A549 (cell line): ENCODE measurements around the gene UBASH3B. TPM values are rescaled to one million over a fixed set of nuclear protein-coding genes. Genes with fewer than 3 reads are reported as not detected.
"Not testable (repeated sequence)": the region's sequence is repeated elsewhere in the genome, so short reads cannot be mapped to it uniquely, and the experiment has no call there.

Experiments
- ATAC-seq, 2 experiments: fragments of 200-7000 bp in 1 of 2; fragments of >200 bp in 1 of 2; cut with Nextera tagmentation in 1 of 2; cut with Tn5 transposase in 1 of 2; 3 replicates each; pipeline versions ENCODE4 v1.8.0 to v1.9.1; 2018 to 2020; ENCODE audit warnings: mild to moderate bottlenecking in 1 of 2, moderate library complexity in 1 of 2
- CTCF ChIA-PET: fragments of 300-600 bp; sonication (Branson Sonifier 250); formaldehyde crosslinking; extraction: SDS; loops from one replicate; lab custom pipeline; 2021; ENCODE audit warnings: antibody characterized with exemption, inconsistent platforms; lab: Yijun Ruan, JAX
- POLR2A ChIA-PET: fragments of 350-600 bp; formaldehyde crosslinking; extraction: SDS; loops from one replicate; lab custom pipeline; 2021; ENCODE audit warnings: antibody characterized with exemption, inconsistent platforms; lab: Yijun Ruan, JAX
- DNase-seq, 2 experiments: peaks; one replicate each; pipeline versions ENCODE4 v3.0.0 to v3.0.0-alpha.2; 2011 to 2016; ENCODE audit warnings: low read depth in 1 of 2, low spot score in 1 of 2
- FAIRE-seq: peaks from 2 replicates; lab custom pipeline; 2011; peaks lifted over from hg19 to GRCh38; lab: Jason Lieb, UNC
- H3K27ac ChIP-seq, 2 experiments: fragments of >200 bp; sonication (Bioruptor Twin); formaldehyde crosslinking; 3 replicates each; pipeline ENCODE4 v1.5.1; 2016 to 2017
- H3K4me1 ChIP-seq: fragments of >200 bp; sonication (Bioruptor Twin); formaldehyde crosslinking; 3 replicates; pipeline ENCODE4 v1.6.1; 2016
- H3K4me2 ChIP-seq: fragments of >200 bp; sonication (Bioruptor Twin); formaldehyde crosslinking; 3 replicates; pipeline ENCODE4 v1.6.1; 2016
- H3K4me3 ChIP-seq: fragments of >200 bp; sonication (Bioruptor Twin); formaldehyde crosslinking; 3 replicates; pipeline ENCODE4 v1.5.1; 2016
- H3K9me3 ChIP-seq: fragments of >200 bp; sonication (Bioruptor Twin); formaldehyde crosslinking; 3 replicates; pipeline ENCODE4 v1.6.1; 2016
- BCL3 ChIP-seq: fragments of >200 bp; sonication (Bioruptor Twin); formaldehyde crosslinking; IDR thresholded peaks from 3 replicates; pipeline ENCODE4 v1.6.1; 2016
- CBX2 ChIP-seq: fragments of 200-600 bp; sonication (generic); IDR thresholded peaks from 2 replicates; pipeline ENCODE4 v1.6.1; 2016; ENCODE audit warnings: low read depth, mild to moderate bottlenecking, borderline replicate concordance
- CHD2 ChIP-seq: fragments of 150-350 bp; IDR thresholded peaks from 2 replicates; pipeline ENCODE4 v1.6.1; 2014; ENCODE audit warnings: low read length; ENCODE audit not compliant: partially characterized antibody
- CTCF ChIP-seq: fragments of >200 bp; sonication (Bioruptor Twin); formaldehyde crosslinking; IDR thresholded peaks from 3 replicates; pipeline ENCODE4 v1.5.1; 2016
- EP300 ChIP-seq, 2 experiments: fragments of >200 bp; sonication (Bioruptor Twin); formaldehyde crosslinking; IDR thresholded peaks; 2 replicates in 1 of 2; 3 replicates in 1 of 2; pipeline ENCODE4 v1.6.1; 2016 to 2017
- ESRRA ChIP-seq: fragments of 150-350 bp; IDR thresholded peaks from 2 replicates; pipeline ENCODE4 v1.6.1; 2014; ENCODE audit warnings: mild to moderate bottlenecking, low read length, borderline replicate concordance
- FOSB ChIP-seq: fragments of 250-450 bp; sonication (Bioruptor Pico); IDR thresholded peaks from 2 replicates; pipeline ENCODE4 v1.5.0; 2020; ENCODE audit warnings: mild to moderate bottlenecking, moderate library complexity
- FOXS1 ChIP-seq: fragments of 250-450 bp; sonication (Bioruptor Pico); IDR thresholded peaks from 2 replicates; pipeline ENCODE4 v1.5.0; 2020; ENCODE audit warnings: mild to moderate bottlenecking, moderate library complexity
- HMGXB4 ChIP-seq: fragments of 250-450 bp; sonication (Bioruptor Pico); IDR thresholded peaks from 2 replicates; pipeline ENCODE4 v1.5.0; 2021; ENCODE audit warnings: mild to moderate bottlenecking, moderate library complexity, borderline replicate concordance
- HOXB5 ChIP-seq: fragments of 250-450 bp; sonication (Bioruptor Pico); IDR thresholded peaks from 2 replicates; pipeline ENCODE4 v1.5.0; 2020; ENCODE audit warnings: mild to moderate bottlenecking, moderate library complexity
- KDM1A ChIP-seq: fragments of 200-600 bp; sonication (generic); IDR thresholded peaks from 2 replicates; pipeline ENCODE4 v1.6.1; 2016; ENCODE audit warnings: low read depth, mild to moderate bottlenecking
- KDM5A ChIP-seq: fragments of 200-600 bp; sonication (generic); IDR thresholded peaks from 2 replicates; pipeline ENCODE4 v1.6.1; 2016; ENCODE audit warnings: antibody characterized with exemption, mild to moderate bottlenecking
- MAZ ChIP-seq: fragments of 150-350 bp; IDR thresholded peaks from 2 replicates; pipeline ENCODE4 v1.6.1; 2014; ENCODE audit warnings: antibody characterized with exemption, low read depth, low read length, borderline replicate concordance
- NPAS2 ChIP-seq: fragments of 250-450 bp; sonication (Bioruptor Pico); IDR thresholded peaks from 2 replicates; pipeline ENCODE4 v1.8.0; 2022; ENCODE audit warnings: mild to moderate bottlenecking, moderate library complexity, borderline replicate concordance
- PHF8 ChIP-seq: fragments of 200-600 bp; sonication (generic); IDR thresholded peaks from 2 replicates; pipeline ENCODE4 v1.6.1; 2016; ENCODE audit warnings: low read depth, mild to moderate bottlenecking, antibody characterized with exemption, moderate library complexity, borderline replicate concordance
- RAD21 ChIP-seq, 2 experiments: fragments of >200 bp in 1 of 2; sonication (Bioruptor Twin) in 1 of 2; formaldehyde crosslinking in 1 of 2; IDR thresholded peaks in 1 of 2; conservative IDR thresholded peaks in 1 of 2; 2 replicates in 1 of 2; 3 replicates in 1 of 2; pipeline ENCODE4 v1.6.1; 2012 to 2018; ENCODE audit warnings: inconsistent platforms in 1 of 2
- RARB ChIP-seq: fragments of 250-450 bp; sonication (Bioruptor Pico); IDR thresholded peaks from 2 replicates; pipeline ENCODE4 v1.8.0; 2021; ENCODE audit warnings: mild to moderate bottlenecking, moderate library complexity
- RCOR1 ChIP-seq: fragments of 150-350 bp; IDR thresholded peaks from 2 replicates; pipeline ENCODE4 v1.6.1; 2014; ENCODE audit warnings: antibody characterized with exemption, low read length, low read depth
- RNF2 ChIP-seq: fragments of 200-600 bp; sonication (generic); IDR thresholded peaks from 2 replicates; pipeline ENCODE4 v1.6.1; 2016; ENCODE audit warnings: low read depth, mild to moderate bottlenecking, antibody characterized with exemption, moderate library complexity, borderline replicate concordance
- SREBF2 ChIP-seq: fragments of 450-650 bp; IDR thresholded peaks from 2 replicates; pipeline ENCODE4 v1.6.1; 2014; ENCODE audit warnings: mild to moderate bottlenecking, moderate library complexity
- USF2 ChIP-seq: fragments of 450-650 bp; IDR thresholded peaks from 2 replicates; pipeline ENCODE4 v1.6.1; 2014; ENCODE audit warnings: antibody characterized with exemption
- ZFP36 ChIP-seq: fragments of 450-650 bp; IDR thresholded peaks from 2 replicates; pipeline ENCODE4 v1.6.1; 2014; ENCODE audit warnings: borderline replicate concordance; ENCODE audit not compliant: partially characterized antibody
- ZSCAN20 ChIP-seq: fragments of 250-450 bp; sonication (Bioruptor Pico); IDR thresholded peaks from 2 replicates; pipeline ENCODE4 v1.8.0; 2022; ENCODE audit warnings: mild to moderate bottlenecking, moderate library complexity
- WGBS: methylation state at CpG from one replicate; pipeline ENCODE4 v1.1.6; 2017; ENCODE audit errors: missing lambda C conversion rate; 5-methylcytosine and 5-hydroxymethylcytosine counted together
- polyA plus RNA-seq, 4 experiments: library from polyadenylated mRNA; depleted of rRNA in 3 of 4; stranded (reverse); fragments of >200 nt; fragmentation: RNase III in 1 of 4; extraction: RNeasy Plus Mini Kit Qiagen cat#74134 plus additional on column Dnase treatment in 1 of 4; gene quantifications; 2 replicates in 3 of 4; 3 replicates in 1 of 4; pipeline ENCODE4 v1.2.3, GENCODE V29; 2011 to 2017

Gene UBASH3B
- polyA plus RNA-seq, 2 of the 4 experiments (the other 2 are of a cell fraction): 33.4 to 43.0 TPM

GRCh38 chr11:122861631-122862030 lies 206.1 kb downstream of the UBASH3B start (continued):
- TF ChIP-seq ZSCAN20 (CRISPR knock-in tag): no peak
- TF ChIP-seq BCL3: no peak
- no peak for TF ChIP-seq FOSB (CRISPR knock-in tag)
- TF ChIP-seq MAZ: no peak
- no peak for TF ChIP-seq KDM5A
- no peak for TF ChIP-seq KDM1A
- no peak for TF ChIP-seq NPAS2 (CRISPR knock-in tag)
- TF ChIP-seq HMGXB4 (CRISPR knock-in tag): no peak
- TF ChIP-seq FOXS1 (CRISPR knock-in tag): no peak
- TF ChIP-seq RCOR1: no peak
- TF ChIP-seq, all 56 proteins: peak for 0

- Histone ChIP-seq H3K27ac (peak overlapping the region in 1 of 2 experiments; percentile 58; a peak in 4 of 6 replicates), H3K9me3 (no peaks in the 10 kb centered on the region), H3K4me1 (peaks cover 12% of the 10 kb centered on the region), H3K4me2 (no peak overlapping the region), H3K4me3 (no peak overlapping the region)
- 100% methylated on average over 1 of the region's 1 CpG for WGBS
- no peak for TF ChIP-seq CHD2
- TF ChIP-seq RARB (CRISPR knock-in tag): no peak
- TF ChIP-seq CTCF: no peak
- no peak for TF ChIP-seq USF2
- no peak for TF ChIP-seq SREBF2
- TF ChIP-seq ESRRA: no peak
- TF ChIP-seq PHF8: no peak
- no peak for TF ChIP-seq ZFP36
- no peak for TF ChIP-seq RNF2
- TF ChIP-seq HOXB5 (CRISPR knock-in tag): no peak
- TF ChIP-seq RAD21 (conservative IDR thresholded peaks at IDR 0.05 in 1 of 2, IDR thresholded peaks at IDR 0.05 in 1 of 2): no peak
- TF ChIP-seq CBX2: no peak
- TF ChIP-seq EP300 (IDR thresholded peaks at IDR 0.05): no peak
- FAIRE-seq (no peak), DNase-seq (no peak), ATAC-seq (0 out of 6 replicates have a peak, but pooled peaks of 1 of the 2 experiments have one; percentile 43)
- ChIA-PET CTCF (interaction anchor here (0.6 to 9.3 kb wide), 8 partner anchors 9 to 400 kb away, joined by 3 to 177 read pairs (median 18); no protein-coding TSS in a partner anchor), POLR2A (no interaction called here)
These were observed 206.6 kb downstream of the UBASH3B start for GRCh38 chr11:122862091-122862490.

GRCh38 chr11:122863154-122863553 lies 207.6 kb downstream of the UBASH3B start:
- POLR2A ChIA-PET: interaction anchor here (1.2 kb wide), 1 partner anchor 159 kb away, joined by 6 read pairs; no protein-coding TSS in a partner anchor
- CTCF ChIA-PET: interaction anchor here (0.6 to 9.3 kb wide), 21 partner anchors 10 to 1133 kb away, joined by 3 to 177 read pairs (median 5); no protein-coding TSS in a partner anchor
- not testable (repeated sequence) for H3K4me1 ChIP-seq, H3K27ac ChIP-seq, H3K4me2 ChIP-seq, H3K4me3 ChIP-seq, FAIRE-seq, H3K9me3 ChIP-seq, ATAC-seq, DNase-seq
- WGBS: 11% methylated on average over 1 of the region's 1 CpG
